HG03460 (cell line): Measurements from ENCODE around the gene TCF7.

Source experiments
- ATAC-seq: cut with Tn5 transposase; IDR thresholded peaks from one replicate; pipeline ENCODE4 v1.9.1; 2021; ENCODE audit not compliant: unreplicated experiment

The TCF7 gene

GRCh38 chr5:134175921-134176510 is 61.5 kb downstream of the TCF7 start:
- peak; percentile 16 for ATAC-seq

DNA sequence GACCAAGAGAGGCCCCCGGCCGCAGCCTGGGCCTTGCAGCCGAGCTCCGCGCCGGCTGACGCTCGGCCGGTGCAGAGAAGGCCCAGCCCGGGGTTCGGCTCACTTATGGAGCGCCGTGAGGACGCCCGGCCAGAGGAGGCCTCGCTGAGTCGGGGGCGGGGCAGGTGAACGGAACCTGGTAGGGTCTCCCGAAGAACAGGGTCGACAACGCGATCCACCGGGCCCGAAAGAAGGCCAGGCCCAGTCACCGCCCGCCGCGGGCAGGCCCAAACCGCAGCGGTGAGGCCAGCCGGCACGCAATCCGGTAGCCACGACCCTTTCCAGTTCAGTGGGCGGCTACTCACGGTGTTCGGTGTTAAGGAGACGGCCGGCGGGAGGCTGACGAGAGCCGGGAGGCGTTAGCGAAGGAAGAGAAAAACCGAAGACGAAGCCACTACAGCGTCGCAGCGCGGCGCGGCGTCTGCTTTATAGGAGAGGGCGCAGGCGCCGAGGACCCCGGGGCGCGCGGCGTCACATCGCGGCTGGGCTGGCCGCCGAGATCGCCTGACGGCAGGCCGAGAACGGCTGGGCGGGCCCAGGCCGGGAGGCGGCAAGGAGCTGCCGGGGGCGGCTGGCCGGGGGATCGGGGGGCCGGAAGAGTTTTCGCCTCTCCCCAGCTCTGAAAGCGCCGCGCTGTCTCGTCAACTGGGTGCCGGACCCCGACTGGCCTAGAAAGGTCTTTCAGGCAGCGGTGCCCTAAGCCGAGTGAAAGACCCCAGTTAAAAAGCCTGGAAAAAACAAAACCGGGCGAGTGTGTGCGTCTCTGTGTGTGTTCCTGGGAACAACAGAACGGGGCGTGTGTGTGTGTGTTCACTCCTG is 62.3 kb downstream of the TCF7 start, which contains the start of gene SKP1:
TSS of gene SKP1 (minus strand) at position 440 of the 858 bp plus-strand sequence. CDS start 2,928 bp downstream, outside the sequence.
- ATAC-seq, result peak; percentile 73

- no peak for ATAC-seq
These were observed 63.1 kb downstream of the TCF7 start for GRCh38 chr5:134177369-134178095.

GRCh38 chr5:134178096-134178419 is 63.6 kb downstream of the TCF7 start:
- ATAC-seq, result no peak

DNA sequence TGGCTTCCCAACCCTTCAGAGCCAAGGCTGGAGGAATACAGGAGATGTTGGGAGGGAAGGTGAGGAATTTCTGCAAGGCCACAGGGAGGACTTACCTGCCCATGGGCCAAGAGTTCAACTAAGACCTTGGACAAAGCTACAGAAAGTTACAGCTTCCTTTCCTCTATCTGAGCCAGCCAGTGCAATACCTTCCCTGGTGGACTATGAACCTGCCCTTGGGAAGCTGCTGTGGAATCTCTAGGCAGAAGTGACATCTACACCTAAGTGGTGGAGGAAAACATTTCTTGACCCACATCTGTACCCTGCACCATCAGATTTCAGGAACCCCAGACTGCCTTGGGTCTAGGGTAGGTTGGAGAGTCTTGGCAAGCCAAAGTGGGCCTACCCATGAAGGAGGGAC is 69.0 kb downstream of the TCF7 start:
- ATAC-seq, result no peak

DNA sequence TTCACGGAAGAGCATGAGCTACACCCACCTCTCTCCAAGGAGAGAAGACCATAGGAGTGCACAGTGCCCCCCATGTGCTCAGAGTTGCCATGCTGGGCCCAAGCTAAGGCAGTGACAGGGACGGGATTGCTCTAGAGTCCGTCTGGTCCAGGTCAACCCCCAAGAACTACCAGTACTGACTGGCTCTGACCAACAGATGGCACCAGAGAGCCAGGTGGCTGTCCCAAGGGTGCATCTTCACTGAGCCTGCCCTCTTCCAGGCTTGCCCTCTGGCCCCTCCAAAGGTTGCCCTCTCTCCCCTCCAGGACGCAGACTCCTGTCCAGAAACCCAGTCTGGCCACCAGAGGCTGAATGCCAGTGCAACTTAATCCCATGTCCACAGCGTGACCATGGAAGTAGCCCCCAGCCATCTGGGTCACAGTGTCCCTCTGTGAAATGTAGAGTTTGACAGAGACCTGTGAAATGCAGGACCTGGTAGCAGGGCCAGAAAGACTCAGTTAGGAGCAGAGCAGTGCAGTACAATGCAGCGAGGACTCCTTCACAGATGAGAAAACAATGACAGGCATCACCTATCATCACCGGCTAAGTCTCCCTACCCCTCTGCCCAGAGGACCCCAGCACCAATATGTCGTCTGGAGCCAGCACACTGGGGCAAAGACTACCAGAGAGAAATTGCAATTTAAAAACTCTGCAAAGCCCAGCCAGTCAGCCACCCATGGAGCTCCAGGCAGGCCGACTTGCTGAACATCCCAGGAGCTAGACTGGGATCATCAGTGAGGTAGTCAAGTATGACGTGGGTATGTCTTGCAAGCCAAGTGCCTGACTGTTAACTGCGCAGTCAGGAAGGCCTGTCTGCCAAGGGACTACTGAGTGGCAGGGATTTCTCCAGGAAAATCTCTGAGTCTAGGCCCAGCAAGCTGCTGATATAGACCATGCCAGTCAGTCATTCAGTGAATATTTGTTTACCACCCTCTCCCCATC is 70.0 kb downstream of the TCF7 start:
- ATAC-seq, result peak; percentile 80

- no peak for ATAC-seq
These were observed 73.6 kb downstream of the TCF7 start for GRCh38 chr5:134188092-134188491.

GRCh38 chr5:134189031-134189430 is 74.5 kb downstream of the TCF7 start:
- ATAC-seq, result no peak

GRCh38 chr5:134195666-134196065 is 81.2 kb downstream of the TCF7 start:
- ATAC-seq, result no peak
